K562 (cell line): ENCODE results near the gene TLNRD1. TPM values are rescaled to one million over a fixed set of nuclear protein-coding genes. Genes with fewer than 3 reads are reported as not detected.

Source experiments
- ATAC-seq: fragments of 200-7000 bp; cut with Tn5 transposase; 3 replicates; pipeline ENCODE4 v1.9.1; 2020; ENCODE audit warnings: moderate library complexity
- BruUV-seq: library from RNA; stranded (reverse); fragments of 400-500 nt; replicated peaks from 2 replicates; lab custom pipeline; 2021; lab: Mats Ljungman, UMichigan
- CTCF ChIA-PET: fragments of 300-600 bp; formaldehyde crosslinking; extraction: SDS; loops from one replicate; lab custom pipeline; 2021; ENCODE audit warnings: low intra/inter-chr PET ratio; lab: Yijun Ruan, JAX
- POLR2A ChIA-PET: fragments of 300-600, 350-650 bp; sonication (Branson Sonifier 250); formaldehyde crosslinking; extraction: SDS; loops from one replicate; lab custom pipeline; 2021; ENCODE audit warnings: antibody characterized with exemption, inconsistent platforms; lab: Yijun Ruan, JAX
- DNase-seq, 4 experiments: peaks; one replicate each; pipeline versions ENCODE4 v3.0.0 to v3.0.0-alpha.2; 2011 to 2018; ENCODE audit warnings: low spot score in 3 of 4, mixed read lengths in 3 of 4; ENCODE audit errors: extremely low read depth in 1 of 4
- FAIRE-seq: peaks from 2 replicates; lab custom pipeline; 2011; peaks lifted over from hg19 to GRCh38; lab: Jason Lieb, UNC
- H2AFZ ChIP-seq: 2 replicates; pipeline ENCODE4 v1.6.0; 2011; ENCODE audit warnings: low read depth, low read length, control low read depth, inconsistent platforms
- H3K27ac ChIP-seq: fragments of 200-600 bp; 3 replicates; pipeline ENCODE4 v1.8.0; 2011; ENCODE audit warnings: low read depth, mild to moderate bottlenecking, control low read depth, inconsistent platforms, low read length, moderate library complexity, mixed read lengths; ENCODE audit errors: extremely low read depth
- H3K27me3 ChIP-seq, 2 experiments: fragments of 300-600 bp in 1 of 2; 2 replicates in 1 of 2; 3 replicates in 1 of 2; pipeline versions ENCODE4 v1.6.0 to v1.8.0; 2011; ENCODE audit warnings: inconsistent platforms in 2 of 2, low read length in 2 of 2, mild to moderate bottlenecking in 1 of 2, mixed read lengths in 1 of 2, moderate library complexity in 1 of 2; ENCODE audit not compliant: control insufficient read depth in 2 of 2, insufficient read depth in 2 of 2
- H3K36me3 ChIP-seq: fragments of 300-600 bp; 3 replicates; pipeline ENCODE4 v1.8.0; 2011; ENCODE audit warnings: mild to moderate bottlenecking, low read length, inconsistent platforms; ENCODE audit not compliant: control insufficient read depth, insufficient read depth
- H3K4me1 ChIP-seq, 2 experiments: fragments of 200-600 bp in 1 of 2; replicated peaks in 1 of 2; 2 replicates in 1 of 2; 3 replicates in 1 of 2; pipeline versions ENCODE4 v1.5.1 to v1.8.0; 2011; ENCODE audit warnings: inconsistent platforms in 2 of 2, low read length in 2 of 2, mild to moderate bottlenecking in 1 of 2, mixed read lengths in 1 of 2, moderate library complexity in 1 of 2; ENCODE audit not compliant: control insufficient read depth in 2 of 2, insufficient read depth in 2 of 2
- H3K4me2 ChIP-seq: 2 replicates; pipeline ENCODE4 v1.6.1; 2011; ENCODE audit warnings: low read length, control low read depth, inconsistent platforms, mixed read lengths; ENCODE audit not compliant: insufficient read depth
- H3K4me3 ChIP-seq: fragments of 200-600 bp; sonication (generic), shearing (Covaris generic); 2 replicates; pipeline ENCODE4 v1.5.1; 2016; ENCODE audit warnings: control low read depth, inconsistent platforms
- H3K79me2 ChIP-seq: fragments of 200-600 bp; 3 replicates; pipeline ENCODE4 v1.8.0; 2011; ENCODE audit warnings: low read length, inconsistent platforms; ENCODE audit not compliant: control insufficient read depth, insufficient read depth
- H3K9ac ChIP-seq, 2 experiments: 2 replicates each; pipeline versions ENCODE4 v1.6.0 to v1.6.1; 2011; ENCODE audit warnings: low read depth in 2 of 2, low read length in 2 of 2, control low read depth in 1 of 2, inconsistent platforms in 1 of 2, mild to moderate bottlenecking in 1 of 2, mixed read lengths in 1 of 2; ENCODE audit not compliant: insufficient read depth in 1 of 2
- H3K9me1 ChIP-seq: one replicate; pipeline ENCODE4 v1.6.0; 2011; ENCODE audit warnings: inconsistent platforms, mild to moderate bottlenecking, low read length, moderate library complexity; ENCODE audit not compliant: control insufficient read depth, insufficient read depth
- H3K9me3 ChIP-seq: replicated peaks from 2 replicates; pipeline ENCODE4 v1.5.1; 2011; ENCODE audit warnings: low read depth, low read length, inconsistent platforms; ENCODE audit not compliant: control insufficient read depth, insufficient read depth
- H4K20me1 ChIP-seq: replicated peaks from 2 replicates; pipeline ENCODE4 v1.6.1; 2011; ENCODE audit warnings: low read length, inconsistent platforms, mixed read lengths; ENCODE audit not compliant: control insufficient read depth, insufficient read depth
- ARNT ChIP-seq, 2 experiments: fragments of 450-650 bp; IDR thresholded peaks; 2 replicates each; pipeline ENCODE4 v1.6.1; 2016; ENCODE audit warnings: mild to moderate bottlenecking in 1 of 2
- C11orf30 ChIP-seq: fragments of 450-650 bp; IDR thresholded peaks from 2 replicates; pipeline ENCODE4 v1.6.1; 2016; ENCODE audit warnings: low read depth, mild to moderate bottlenecking
- JUND ChIP-seq, 2 experiments: IDR thresholded peaks; 2 replicates in 1 of 2; 3 replicates in 1 of 2; pipeline ENCODE4 v1.6.1; 2011; ENCODE audit warnings: borderline replicate concordance in 2 of 2, low read depth in 2 of 2, low read length in 2 of 2, improper control_type of control experiment in 1 of 2, missing biosample characterization in 1 of 2, missing genetic modification characterization in 1 of 2, missing genetic modification reagents in 1 of 2
- L3MBTL2 ChIP-seq: fragments of 450-650 bp; IDR thresholded peaks from 2 replicates; pipeline ENCODE4 v1.6.1; 2016; ENCODE audit warnings: mild to moderate bottlenecking, moderate library complexity
- MAFK ChIP-seq: IDR thresholded peaks from 2 replicates; pipeline ENCODE4 v1.6.1; 2011; ENCODE audit warnings: low read length, improper control_type of control experiment
- MYC ChIP-seq, 2 experiments: fragments of 250-450 bp in 1 of 2; sonication (Bioruptor Pico) in 1 of 2; IDR thresholded peaks; 2 replicates each; pipeline versions ENCODE4 v1.5.1 to v1.6.1; 2012 to 2021; ENCODE audit warnings: low read depth in 2 of 2, borderline replicate concordance in 1 of 2, improper control_type of control experiment in 1 of 2, low read length in 1 of 2, mild to moderate bottlenecking in 1 of 2, moderate library complexity in 1 of 2
- SMAD4 ChIP-seq: fragments of 250-450 bp; sonication (Bioruptor Pico); conservative IDR thresholded peaks from 2 replicates; pipeline ENCODE4 v1.8.0; 2021; ENCODE audit warnings: inconsistent platforms, mild to moderate bottlenecking, moderate library complexity
- YY1 ChIP-seq, 3 experiments: IDR thresholded peaks; 2 replicates each; pipeline ENCODE4 v1.6.1; 2011; ENCODE audit warnings: low read length in 2 of 3, mild to moderate bottlenecking in 2 of 3, moderate library complexity in 2 of 3, borderline replicate concordance in 1 of 3, control low read depth in 1 of 3, low read depth in 1 of 3; ENCODE audit not compliant: insufficient read depth in 3 of 3, insufficient replicate concordance in 2 of 3, control insufficient read depth in 1 of 3, insufficient read length in 1 of 3; ENCODE audit errors: extremely low read depth in 1 of 3
- ZFX ChIP-seq: sonication (generic); formaldehyde crosslinking; IDR thresholded peaks from 2 replicates; pipeline ENCODE4 v1.8.0; 2022; ENCODE audit warnings: mild to moderate bottlenecking, missing genetic modification reagents, moderate library complexity
- WGBS: fragments of 100-300 bp; shearing (Covaris generic); methylation state at CpG from one replicate; pipeline ENCODE4 v1.1.6; 2016; ENCODE audit warnings: low coverage, mixed read lengths; ENCODE audit not compliant: insufficient coverage; ENCODE audit errors: missing lambda C conversion rate; 5-methylcytosine and 5-hydroxymethylcytosine counted together
- in situ Hi-C: fragments of 300-500 bp; cut with MboI; formaldehyde crosslinking; loops from 4 replicates; pipeline ENCODE4 v1.15.0; 2018; ENCODE audit warnings: inconsistent platforms, mixed read lengths
- intact Hi-C: fragments of 100-400 bp; cut with micrococcal nuclease; formaldehyde crosslinking; loops from 2 replicates; pipeline ENCODE4 v1.14.2; 2022
- polyA plus RNA-seq, 8 experiments: library from polyadenylated mRNA; depleted of rRNA in 4 of 8; stranded (reverse) in 5 of 8; unstranded in 3 of 8; fragments of >200 nt; fragmentation: Nextera tagmentation in 2 of 8; fragmentation: Illumina TruSeq in 1 of 8; extraction: Ambion mirVana in 2 of 8; extraction: Trizol in 1 of 8; gene quantifications; 2 replicates each; pipeline versions ENCODE4 v1.2.1 to v1.2.3, GENCODE V29; 2011 to 2014; ENCODE audit warnings: inconsistent platforms in 1 of 8, missing spikeins in 1 of 8
- total RNA-seq, 7 experiments: library from RNA; depleted of rRNA in 6 of 7; stranded (reverse); fragments of >200 nt in 6 of 7; fragmentation: Illumina TruSeq in 2 of 7; extraction: Trizol in 2 of 7; gene quantifications; 2 replicates each; pipeline versions ENCODE4 v1.2.1 to v1.2.3, GENCODE V29; 2011 to 2021; ENCODE audit warnings: low replicate concordance in 1 of 7
- TF ChIP-seq, protein P1 (sequence below), 2 experiments: fragments of 200-800 bp in 1 of 2; sonication (Bioruptor generic) in 1 of 2; sonication (generic) in 1 of 2; formaldehyde crosslinking in 1 of 2; IDR thresholded peaks in 1 of 2; conservative IDR thresholded peaks in 1 of 2; 2 replicates each; pipeline versions ENCODE4 v1.5.0 to v1.6.1; 2016 to 2020; ENCODE audit warnings: missing compliant biosample characterization in 1 of 2, missing genetic modification characterization in 1 of 2, missing genetic modification reagents in 1 of 2
- TF ChIP-seq, protein P2 (sequence below): fragments of 450-650 bp; IDR thresholded peaks from 2 replicates; pipeline ENCODE4 v1.6.1; 2017; ENCODE audit warnings: antibody characterized with exemption, mild to moderate bottlenecking

Gene TLNRD1
- total and polyA plus RNA-seq, 9 of the 15 experiments (the other 6 are each of a cell fraction or from before 2014, with no cell fraction given), result 1.1 to 33.1 (median 5.7) TPM

DNA sequence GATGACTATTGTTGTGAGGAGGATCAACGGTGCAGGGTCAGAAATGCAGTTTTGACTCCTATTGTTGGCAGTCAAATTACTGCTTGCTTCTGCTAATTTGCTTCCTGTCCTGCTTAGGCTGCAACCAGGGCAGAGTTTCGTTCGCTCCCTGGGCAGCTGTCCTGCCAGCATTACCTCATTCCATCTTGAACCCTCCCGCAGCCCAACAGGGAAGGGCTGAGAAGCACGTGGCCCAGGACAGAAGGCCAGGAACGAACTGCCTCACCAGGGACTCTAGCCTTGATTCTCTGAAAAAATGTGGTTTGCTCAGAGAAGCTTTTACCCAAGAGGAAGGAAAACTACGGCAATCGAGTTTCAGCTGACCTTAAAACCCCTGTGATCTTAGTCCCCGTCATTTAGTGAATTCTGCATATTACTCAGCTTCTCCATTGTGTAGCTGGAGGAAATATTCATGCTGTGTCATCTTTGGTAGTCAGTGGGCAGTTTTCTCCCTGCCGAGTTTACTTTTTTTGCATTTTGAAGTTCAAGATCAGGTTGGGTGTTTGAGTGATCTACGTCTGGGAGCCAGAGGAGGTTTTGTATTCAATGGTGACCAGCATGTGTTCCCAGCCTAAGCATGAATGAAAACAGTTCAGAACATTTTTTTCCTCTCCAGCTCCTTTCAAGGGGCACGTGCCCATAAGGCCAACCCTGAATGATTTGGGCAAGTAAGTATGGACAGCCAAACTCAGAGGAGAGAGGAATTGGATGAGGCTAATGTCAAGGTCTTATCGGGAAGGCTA, 23.0 kb downstream of the TLNRD1 start:
- Histone ChIP-seq H3K27ac (peak overlapping the region; percentile 47; the same call in 1 of the 3 replicates), H4K20me1 (no peaks in the 10 kb centered on the region), H3K4me3 (no peak overlapping the region), H3K4me1 (peaks cover 0 to 18% of the 10 kb centered on the region in 2 experiments; a peak in 4 of 5 replicates), H3K9me1 (no peaks in the 10 kb centered on the region), H3K4me2 (no peak overlapping the region; the same call in 1 of the 2 replicates), H2AFZ (peak overlapping the region; percentile 73), H3K36me3 (no peaks in the 10 kb centered on the region), H3K9ac (peak overlapping the region in 1 of 2 experiments; percentile 3; a peak in 1 of 4 replicates), H3K9me3 (no peaks in the 10 kb centered on the region), H3K79me2 (no peaks in the 10 kb centered on the region), H3K27me3 (no peaks in the 10 kb centered on the region)
- BruUV-seq, result no TSS peak
- intact Hi-C loops, result no loop called here
- ChIA-PET CTCF (no interaction called here), POLR2A (interaction anchor here (0.6 to 1.5 kb wide), 7 partner anchors 9 to 141 kb away, joined by 3 to 8 read pairs (median 4); no protein-coding TSS in a partner anchor)
- 44% methylated on average over 12 of the region's 13 CpGs for WGBS
- in situ Hi-C loops, result no loop called here
- ATAC-seq (peak; percentile 40), FAIRE-seq (no peak), DNase-seq (peak in 2 of 4 experiments; percentile 24 to 29)
- TF ChIP-seq ARNT (IDR thresholded peaks at IDR 0.05), result 0 out of 4 replicates have a peak, but pooled peaks of 1 of the 2 experiments have one; percentile 36
- TF ChIP-seq SMAD4 (CRISPR knock-in tag), result 0 out of 2 replicates have a peak, but pooled peaks have one; percentile 27
- TF ChIP-seq L3MBTL2, result peak; percentile 50; the same call in 1 of the 2 replicates
- TF ChIP-seq MYC (IDR thresholded peaks at IDR 0.05; ENCODE audit: low read depth, low read length), result peak; percentile 14; the same call in 1 of the 2 replicates
- no peak for TF ChIP-seq MYC (CRISPR knock-in tag; IDR thresholded peaks at IDR 0.05; ENCODE audit: borderline replicate concordance, low read depth)
- TF ChIP-seq C11orf30, result peak; percentile 73
- TF ChIP-seq, protein P1, sequence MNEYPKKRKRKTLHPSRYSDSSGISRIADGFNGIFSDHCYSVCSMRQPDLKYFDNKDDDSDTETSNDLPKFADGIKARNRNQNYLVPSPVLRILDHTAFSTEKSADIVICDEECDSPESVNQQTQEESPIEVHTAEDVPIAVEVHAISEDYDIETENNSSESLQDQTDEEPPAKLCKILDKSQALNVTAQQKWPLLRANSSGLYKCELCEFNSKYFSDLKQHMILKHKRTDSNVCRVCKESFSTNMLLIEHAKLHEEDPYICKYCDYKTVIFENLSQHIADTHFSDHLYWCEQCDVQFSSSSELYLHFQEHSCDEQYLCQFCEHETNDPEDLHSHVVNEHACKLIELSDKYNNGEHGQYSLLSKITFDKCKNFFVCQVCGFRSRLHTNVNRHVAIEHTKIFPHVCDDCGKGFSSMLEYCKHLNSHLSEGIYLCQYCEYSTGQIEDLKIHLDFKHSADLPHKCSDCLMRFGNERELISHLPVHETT (CRISPR knock-in tag; conservative IDR thresholded peaks at IDR 0.05 in 1 of 2, IDR thresholded peaks at IDR 0.05 in 1 of 2), result peak in 1 of 2 experiments; percentile 71; a peak in 2 of 4 replicates
- TF ChIP-seq ZFX, result 0 out of 2 replicates have a peak, but pooled peaks have one; percentile 1
- peak; percentile 62 for TF ChIP-seq MAFK
- TF ChIP-seq, protein P2, sequence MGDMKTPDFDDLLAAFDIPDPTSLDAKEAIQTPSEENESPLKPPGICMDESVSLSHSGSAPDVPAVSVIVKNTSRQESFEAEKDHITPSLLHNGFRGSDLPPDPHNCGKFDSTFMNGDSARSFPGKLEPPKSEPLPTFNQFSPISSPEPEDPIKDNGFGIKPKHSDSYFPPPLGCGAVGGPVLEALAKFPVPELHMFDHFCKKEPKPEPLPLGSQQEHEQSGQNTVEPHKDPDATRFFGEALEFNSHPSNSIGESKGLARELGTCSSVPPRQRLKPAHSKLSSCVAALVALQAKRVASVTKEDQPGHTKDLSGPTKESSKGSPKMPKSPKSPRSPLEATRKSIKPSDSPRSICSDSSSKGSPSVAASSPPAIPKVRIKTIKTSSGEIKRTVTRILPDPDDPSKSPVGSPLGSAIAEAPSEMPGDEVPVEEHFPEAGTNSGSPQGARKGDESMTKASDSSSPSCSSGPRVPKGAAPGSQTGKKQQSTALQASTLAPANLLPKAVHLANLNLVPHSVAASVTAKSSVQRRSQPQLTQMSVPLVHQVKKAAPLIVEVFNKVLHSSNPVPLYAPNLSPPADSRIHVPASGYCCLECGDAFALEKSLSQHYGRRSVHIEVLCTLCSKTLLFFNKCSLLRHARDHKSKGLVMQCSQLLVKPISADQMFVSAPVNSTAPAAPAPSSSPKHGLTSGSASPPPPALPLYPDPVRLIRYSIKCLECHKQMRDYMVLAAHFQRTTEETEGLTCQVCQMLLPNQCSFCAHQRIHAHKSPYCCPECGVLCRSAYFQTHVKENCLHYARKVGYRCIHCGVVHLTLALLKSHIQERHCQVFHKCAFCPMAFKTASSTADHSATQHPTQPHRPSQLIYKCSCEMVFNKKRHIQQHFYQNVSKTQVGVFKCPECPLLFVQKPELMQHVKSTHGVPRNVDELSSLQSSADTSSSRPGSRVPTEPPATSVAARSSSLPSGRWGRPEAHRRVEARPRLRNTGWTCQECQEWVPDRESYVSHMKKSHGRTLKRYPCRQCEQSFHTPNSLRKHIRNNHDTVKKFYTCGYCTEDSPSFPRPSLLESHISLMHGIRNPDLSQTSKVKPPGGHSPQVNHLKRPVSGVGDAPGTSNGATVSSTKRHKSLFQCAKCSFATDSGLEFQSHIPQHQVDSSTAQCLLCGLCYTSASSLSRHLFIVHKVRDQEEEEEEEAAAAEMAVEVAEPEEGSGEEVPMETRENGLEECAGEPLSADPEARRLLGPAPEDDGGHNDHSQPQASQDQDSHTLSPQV, result peak; percentile 52
- no peak for TF ChIP-seq YY1 (IDR thresholded peaks at IDR 0.05; ENCODE audit: borderline replicate concordance in 1 of 3, control insufficient read depth in 1 of 3, extremely low read depth in 1 of 3, insufficient read depth in 3 of 3, insufficient read length in 1 of 3, insufficient replicate concordance in 2 of 3, low read depth in 1 of 3, low read length in 2 of 3)
- TF ChIP-seq JUND (IDR thresholded peaks at IDR 0.05; ENCODE audit: borderline replicate concordance, low read depth, low read length), result 0 out of 2 replicates have a peak, but pooled peaks have one; percentile 18
- TF ChIP-seq JUND (tag; IDR thresholded peaks at IDR 0.05; ENCODE audit: borderline replicate concordance, low read depth, low read length), result no peak; the same call in 2 of the 3 replicates
